SK-N-SH (cell line): ENCODE measurements around the gene ZNF628. TPM values are rescaled to one million over a fixed set of nuclear protein-coding genes. Genes with fewer than 3 reads are reported as not detected.

ENCODE experiments used
- CTCF ChIA-PET: fragments of 300-600, 350-600 bp; formaldehyde crosslinking; extraction: SDS; loops from one replicate; lab custom pipeline; 2021; lab: Yijun Ruan, JAX
- POLR2A ChIA-PET: fragments of 350-600 bp; sonication (Branson Sonifier 250); formaldehyde crosslinking; extraction: SDS; loops from one replicate; lab custom pipeline; 2020; ENCODE audit warnings: antibody characterized with exemption, inconsistent platforms; lab: Yijun Ruan, JAX
- DNase-seq: peaks from one replicate; pipeline ENCODE4 v3.0.0; 2012
- H2AFZ ChIP-seq: fragments of 200-600 bp; sonication (generic); 2 replicates; pipeline ENCODE4 v1.8.1; 2016; ENCODE audit warnings: antibody characterized with exemption, mild to moderate bottlenecking, low read depth
- H3F3A ChIP-seq: fragments of 200-600 bp; sonication (generic); replicated peaks from 2 replicates; pipeline ENCODE3; 2016; ENCODE audit warnings: antibody characterized with exemption, mild to moderate bottlenecking; ENCODE audit not compliant: insufficient read depth
- H3K27ac ChIP-seq, 2 experiments: fragments of 200-500 bp in 1 of 2; fragments of 200-600 bp in 1 of 2; sonication (Bioruptor generic) in 1 of 2; sonication (generic), shearing (Covaris generic) in 1 of 2; 2 replicates each; pipeline versions ENCODE4 v1.5.1 to v1.6.1; 2014 to 2016; ENCODE audit warnings: low read depth in 2 of 2, inconsistent platforms in 1 of 2, low read length in 1 of 2, mild to moderate bottlenecking in 1 of 2, mixed read lengths in 1 of 2
- H3K27me3 ChIP-seq: fragments of 200-600 bp; sonication (generic), shearing (Covaris generic); 2 replicates; pipeline ENCODE4 v1.6.1; 2016; ENCODE audit warnings: mixed run types; ENCODE audit not compliant: insufficient read depth
- H3K36me3 ChIP-seq, 2 experiments: fragments of 200-500 bp in 1 of 2; fragments of 200-600 bp in 1 of 2; sonication (Bioruptor generic) in 1 of 2; sonication (generic) in 1 of 2; replicated peaks in 1 of 2; 2 replicates each; pipeline versions ENCODE3 to v1.5.1; 2014 to 2016; ENCODE audit warnings: low read length in 1 of 2, mild to moderate bottlenecking in 1 of 2; ENCODE audit not compliant: insufficient read depth in 2 of 2, control insufficient read depth in 1 of 2
- H3K4me1 ChIP-seq, 2 experiments: fragments of 200-500 bp in 1 of 2; fragments of 200-600 bp in 1 of 2; sonication (Bioruptor generic) in 1 of 2; sonication (generic), shearing (Covaris generic) in 1 of 2; 2 replicates each; pipeline versions ENCODE4 v1.5.1 to v1.6.1; 2014 to 2016; ENCODE audit warnings: low read depth in 1 of 2, low read length in 1 of 2, mixed run types in 1 of 2; ENCODE audit not compliant: insufficient read depth in 2 of 2, control insufficient read depth in 1 of 2
- H3K4me2 ChIP-seq: fragments of 200-600 bp; sonication (generic), shearing (Covaris generic); 2 replicates; pipeline ENCODE4 v1.6.1; 2017; ENCODE audit warnings: mixed run types
- H3K4me3 ChIP-seq, 2 experiments: fragments of 200-500 bp in 1 of 2; fragments of 200-600 bp in 1 of 2; sonication (Bioruptor generic) in 1 of 2; sonication (generic), shearing (Covaris generic) in 1 of 2; 2 replicates each; pipeline versions ENCODE4 v1.5.1 to v1.8.1; 2014 to 2016; ENCODE audit warnings: low read depth in 2 of 2, inconsistent platforms in 1 of 2, low read length in 1 of 2, mild to moderate bottlenecking in 1 of 2, mixed read lengths in 1 of 2, moderate library complexity in 1 of 2
- H3K79me2 ChIP-seq: fragments of 200-600 bp; sonication (generic); 2 replicates; pipeline ENCODE4 v1.8.1; 2017; ENCODE audit warnings: mild to moderate bottlenecking; ENCODE audit not compliant: insufficient read depth
- H3K9ac ChIP-seq: fragments of 200-600 bp; sonication (generic); 2 replicates; pipeline ENCODE4 v1.6.1; 2017; ENCODE audit warnings: mixed run types
- H3K9me2 ChIP-seq: fragments of 200-600 bp; sonication (generic); 2 replicates; pipeline ENCODE4 v1.6.1; 2017; ENCODE audit warnings: mixed run types
- H3K9me3 ChIP-seq: fragments of 200-600 bp; sonication (generic); 2 replicates; pipeline ENCODE4 v1.6.1; 2017; ENCODE audit warnings: mixed run types, mild to moderate bottlenecking, moderate library complexity
- H4K20me1 ChIP-seq: fragments of 200-600 bp; sonication (generic); 2 replicates; pipeline ENCODE4 v1.6.1; 2017; ENCODE audit warnings: mild to moderate bottlenecking, mixed run types; ENCODE audit not compliant: insufficient read depth
- CTCF ChIP-seq: fragments of 200-600 bp; sonication (generic); IDR thresholded peaks from 2 replicates; pipeline ENCODE4 v1.6.1; 2017; ENCODE audit warnings: antibody characterized with exemption, mild to moderate bottlenecking, moderate library complexity
- FOSL2 ChIP-seq: IDR thresholded peaks from 2 replicates; pipeline ENCODE4 v1.4.0; 2012; ENCODE audit warnings: low read depth, mild to moderate bottlenecking, moderate library complexity, borderline replicate concordance
- FOXJ3 ChIP-seq: sonication (generic); formaldehyde crosslinking; IDR thresholded peaks from 2 replicates; pipeline ENCODE4 v1.5.1; 2020; ENCODE audit warnings: mild to moderate bottlenecking, missing genetic modification reagents
- FOXM1 ChIP-seq: IDR thresholded peaks from 2 replicates; pipeline ENCODE4 v1.4.0; 2012; ENCODE audit warnings: low read depth, mild to moderate bottlenecking
- GATA2 ChIP-seq: sonication (generic); formaldehyde crosslinking; IDR thresholded peaks from 2 replicates; pipeline ENCODE4 v1.5.0; 2020; ENCODE audit warnings: mild to moderate bottlenecking, missing genetic modification reagents
- JUND ChIP-seq: IDR thresholded peaks from 2 replicates; pipeline ENCODE4 v1.4.0; 2012
- MAX ChIP-seq: IDR thresholded peaks from 2 replicates; pipeline ENCODE4 v1.4.0; 2012; ENCODE audit warnings: low read depth
- MEF2A ChIP-seq: IDR thresholded peaks from 2 replicates; pipeline ENCODE4 v1.4.0; 2012; ENCODE audit warnings: low read depth, borderline replicate concordance
- MXI1 ChIP-seq: IDR thresholded peaks from 2 replicates; pipeline ENCODE4 v1.6.1; 2012; ENCODE audit warnings: mild to moderate bottlenecking, low read depth, low read length, improper control_type of control experiment
- NFIC ChIP-seq: IDR thresholded peaks from 2 replicates; pipeline ENCODE4 v1.4.0; 2012; ENCODE audit warnings: borderline replicate concordance
- NRF1 ChIP-seq: IDR thresholded peaks from 2 replicates; pipeline ENCODE4 v1.6.1; 2012; ENCODE audit warnings: low read depth, mild to moderate bottlenecking, low read length
- RFX5 ChIP-seq: IDR thresholded peaks from 2 replicates; pipeline ENCODE4 v1.6.1; 2012; ENCODE audit warnings: mild to moderate bottlenecking, improper control_type of control experiment, low read length
- RXRA ChIP-seq: IDR thresholded peaks from 2 replicates; pipeline ENCODE4 v1.4.0; 2012; ENCODE audit warnings: low read depth, mild to moderate bottlenecking, borderline replicate concordance
- SIN3A ChIP-seq: IDR thresholded peaks from 2 replicates; pipeline ENCODE4 v1.6.1; 2012; ENCODE audit warnings: low read depth, mild to moderate bottlenecking, low read length, moderate library complexity, borderline replicate concordance
- SMC3 ChIP-seq: IDR thresholded peaks from 2 replicates; pipeline ENCODE4 v1.6.1; 2012; ENCODE audit warnings: low read depth, low read length, improper control_type of control experiment
- TCF12 ChIP-seq: IDR thresholded peaks from 2 replicates; pipeline ENCODE4 v1.4.0; 2012
- TEAD4 ChIP-seq: IDR thresholded peaks from 2 replicates; pipeline ENCODE4 v1.4.0; 2012; ENCODE audit warnings: mild to moderate bottlenecking, borderline replicate concordance; ENCODE audit not compliant: insufficient read depth
- YY1 ChIP-seq: IDR thresholded peaks from 2 replicates; pipeline ENCODE4 v1.4.0; 2012; ENCODE audit warnings: low read depth, mild to moderate bottlenecking
- WGBS: methylation state at CpG from one replicate; pipeline ENCODE4 v1.1.6; 2017; ENCODE audit warnings: low lambda C conversion rate; 5-methylcytosine and 5-hydroxymethylcytosine counted together
- polyA plus RNA-seq, 3 experiments: library from polyadenylated mRNA; depleted of rRNA; stranded (reverse); fragments of >200 nt; gene quantifications; 2 replicates each; pipeline ENCODE4 v1.2.3, GENCODE V29; 2012
- TF ChIP-seq, protein P1 (sequence below): IDR thresholded peaks from 2 replicates; pipeline ENCODE4 v1.6.1; 2012; ENCODE audit warnings: mild to moderate bottlenecking, low read depth, low read length, moderate library complexity
- TF ChIP-seq, protein P2 (sequence below): IDR thresholded peaks from 2 replicates; pipeline ENCODE4 v1.4.0; 2012; ENCODE audit warnings: low read depth, borderline replicate concordance
- TF ChIP-seq, protein P3 (sequence below): IDR thresholded peaks from 2 replicates; pipeline ENCODE4; 2012
- TF ChIP-seq, protein P4 (sequence below): IDR thresholded peaks from 2 replicates; pipeline ENCODE4 v1.4.0; 2012; ENCODE audit warnings: low read depth, borderline replicate concordance

The ZNF628 gene
- polyA plus RNA-seq, 1 of the 3 experiments (the other 2 are of a cell fraction) = 1.6 TPM

DNA sequence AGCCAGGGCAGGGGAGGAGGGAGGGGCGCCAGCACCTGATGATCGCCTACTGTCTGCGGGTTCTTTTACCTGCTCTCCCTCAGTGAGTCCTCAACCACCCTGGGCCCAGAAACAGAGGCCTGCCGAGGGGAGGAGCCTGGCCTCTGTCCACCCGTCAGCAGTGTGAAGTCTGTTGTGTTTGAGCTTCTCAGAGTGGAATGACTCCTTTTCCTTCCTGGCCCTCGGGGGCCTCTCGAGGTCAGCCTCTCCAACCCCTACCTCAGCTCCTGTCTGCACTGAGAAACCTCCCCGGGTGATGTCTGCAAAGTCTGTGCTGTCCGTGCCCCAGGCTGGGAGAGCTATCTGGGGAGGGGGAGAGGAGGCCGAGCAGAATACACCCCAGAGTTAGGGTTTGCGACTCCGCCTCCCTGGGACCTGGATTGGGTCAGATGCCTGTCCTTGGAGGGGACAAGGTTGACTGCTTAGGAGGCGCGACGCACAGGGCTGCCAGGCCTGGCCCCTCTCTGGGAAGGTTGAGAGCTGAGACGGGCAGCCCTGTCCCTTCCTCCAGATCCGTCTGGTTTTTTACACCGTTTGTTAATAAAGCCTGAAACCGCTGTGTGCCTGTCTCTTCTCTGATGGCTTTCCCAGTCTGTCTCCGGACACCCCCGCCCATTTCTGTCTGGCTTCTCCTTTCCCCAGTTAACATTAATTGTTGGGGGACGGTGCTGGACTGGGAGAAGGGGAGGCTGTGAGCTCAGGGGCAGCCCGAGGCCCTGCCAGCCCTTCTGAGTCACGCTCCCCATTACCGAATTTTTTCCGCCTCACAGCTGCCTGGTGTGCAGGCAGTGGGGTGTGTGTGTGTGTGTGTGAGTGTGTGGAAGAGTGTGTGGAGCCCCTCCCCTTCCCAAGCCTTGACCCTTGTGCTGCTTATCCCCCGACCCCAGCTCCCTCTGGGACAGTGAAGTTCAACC lies 10.8 kb downstream of the ZNF628 start:
- H3K27me3 ChIP-seq = no peaks in the 10 kb centered on the region
- no peaks in the 10 kb centered on the region for H3K9me2 ChIP-seq
- H3K27ac ChIP-seq = peak overlapping the region; percentile 95 to 97
- CTCF ChIA-PET = interaction anchor here (0.8 to 15.1 kb wide), 13 partner anchors 8 to 346 kb away, joined by 3 to 162 read pairs (median 5); partner anchors contain the start of genes ZNF628 and ZNF865
- 6% methylated on average over 18 of the region's 27 CpGs for WGBS
- peak overlapping the region; percentile 31; the same call in 1 of the 2 replicates for H2AFZ ChIP-seq
- peaks cover 30 to 60% of the 10 kb centered on the region in 2 experiments; a peak in 3 of 4 replicates for H3K4me1 ChIP-seq
- peak overlapping the region; percentile 69 to 80 for H3K4me3 ChIP-seq
- H3K9me3 ChIP-seq = no peaks in the 10 kb centered on the region
- peak overlapping the region; percentile 91 for H3K4me2 ChIP-seq
- H3K79me2 ChIP-seq = peaks cover 14% of the 10 kb centered on the region; the same call in 1 of the 2 replicates
- peaks cover 0 to 5% of the 10 kb centered on the region in 2 experiments for H3K36me3 ChIP-seq
- H3F3A ChIP-seq = peaks cover 35% of the 10 kb centered on the region
- peak; percentile 72 for DNase-seq
- POLR2A ChIA-PET = interaction anchor here (0.5 to 2.0 kb wide), 6 partner anchors 11 to 159 kb away, joined by 3 to 11 read pairs (median 4); partner anchors contain the start of genes UBE2S and ZNF628
- H4K20me1 ChIP-seq = no peaks in the 10 kb centered on the region
- peak overlapping the region; percentile 86 for H3K9ac ChIP-seq
- peak; percentile 35; the same call in 1 of the 2 replicates for TF ChIP-seq RXRA
- TF ChIP-seq NRF1 = no peak
- no peak for TF ChIP-seq FOXJ3 (CRISPR knock-in tag)
- TF ChIP-seq FOSL2 = peak; percentile 80
- no peak for TF ChIP-seq SMC3
- TF ChIP-seq, protein P1, sequence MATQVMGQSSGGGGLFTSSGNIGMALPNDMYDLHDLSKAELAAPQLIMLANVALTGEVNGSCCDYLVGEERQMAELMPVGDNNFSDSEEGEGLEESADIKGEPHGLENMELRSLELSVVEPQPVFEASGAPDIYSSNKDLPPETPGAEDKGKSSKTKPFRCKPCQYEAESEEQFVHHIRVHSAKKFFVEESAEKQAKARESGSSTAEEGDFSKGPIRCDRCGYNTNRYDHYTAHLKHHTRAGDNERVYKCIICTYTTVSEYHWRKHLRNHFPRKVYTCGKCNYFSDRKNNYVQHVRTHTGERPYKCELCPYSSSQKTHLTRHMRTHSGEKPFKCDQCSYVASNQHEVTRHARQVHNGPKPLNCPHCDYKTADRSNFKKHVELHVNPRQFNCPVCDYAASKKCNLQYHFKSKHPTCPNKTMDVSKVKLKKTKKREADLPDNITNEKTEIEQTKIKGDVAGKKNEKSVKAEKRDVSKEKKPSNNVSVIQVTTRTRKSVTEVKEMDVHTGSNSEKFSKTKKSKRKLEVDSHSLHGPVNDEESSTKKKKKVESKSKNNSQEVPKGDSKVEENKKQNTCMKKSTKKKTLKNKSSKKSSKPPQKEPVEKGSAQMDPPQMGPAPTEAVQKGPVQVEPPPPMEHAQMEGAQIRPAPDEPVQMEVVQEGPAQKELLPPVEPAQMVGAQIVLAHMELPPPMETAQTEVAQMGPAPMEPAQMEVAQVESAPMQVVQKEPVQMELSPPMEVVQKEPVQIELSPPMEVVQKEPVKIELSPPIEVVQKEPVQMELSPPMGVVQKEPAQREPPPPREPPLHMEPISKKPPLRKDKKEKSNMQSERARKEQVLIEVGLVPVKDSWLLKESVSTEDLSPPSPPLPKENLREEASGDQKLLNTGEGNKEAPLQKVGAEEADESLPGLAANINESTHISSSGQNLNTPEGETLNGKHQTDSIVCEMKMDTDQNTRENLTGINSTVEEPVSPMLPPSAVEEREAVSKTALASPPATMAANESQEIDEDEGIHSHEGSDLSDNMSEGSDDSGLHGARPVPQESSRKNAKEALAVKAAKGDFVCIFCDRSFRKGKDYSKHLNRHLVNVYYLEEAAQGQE = peak; percentile 41; the same call in 1 of the 2 replicates
- TF ChIP-seq, protein P2, sequence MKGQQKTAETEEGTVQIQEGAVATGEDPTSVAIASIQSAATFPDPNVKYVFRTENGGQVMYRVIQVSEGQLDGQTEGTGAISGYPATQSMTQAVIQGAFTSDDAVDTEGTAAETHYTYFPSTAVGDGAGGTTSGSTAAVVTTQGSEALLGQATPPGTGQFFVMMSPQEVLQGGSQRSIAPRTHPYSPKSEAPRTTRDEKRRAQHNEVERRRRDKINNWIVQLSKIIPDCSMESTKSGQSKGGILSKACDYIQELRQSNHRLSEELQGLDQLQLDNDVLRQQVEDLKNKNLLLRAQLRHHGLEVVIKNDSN = no peak
- no peak for TF ChIP-seq YY1
- TF ChIP-seq FOXM1 = 0 out of 2 replicates have a peak, but pooled peaks have one; percentile 32
- peak; percentile 82 for TF ChIP-seq SIN3A
- peak; percentile 80 for TF ChIP-seq TCF12
- TF ChIP-seq GATA2 = no peak
- no peak for TF ChIP-seq CTCF
- TF ChIP-seq, protein P3, sequence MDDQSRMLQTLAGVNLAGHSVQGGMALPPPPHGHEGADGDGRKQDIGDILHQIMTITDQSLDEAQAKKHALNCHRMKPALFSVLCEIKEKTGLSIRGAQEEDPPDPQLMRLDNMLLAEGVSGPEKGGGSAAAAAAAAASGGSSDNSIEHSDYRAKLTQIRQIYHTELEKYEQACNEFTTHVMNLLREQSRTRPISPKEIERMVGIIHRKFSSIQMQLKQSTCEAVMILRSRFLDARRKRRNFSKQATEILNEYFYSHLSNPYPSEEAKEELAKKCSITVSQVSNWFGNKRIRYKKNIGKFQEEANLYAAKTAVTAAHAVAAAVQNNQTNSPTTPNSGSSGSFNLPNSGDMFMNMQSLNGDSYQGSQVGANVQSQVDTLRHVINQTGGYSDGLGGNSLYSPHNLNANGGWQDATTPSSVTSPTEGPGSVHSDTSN = peak; percentile 67
- TF ChIP-seq, protein P4, sequence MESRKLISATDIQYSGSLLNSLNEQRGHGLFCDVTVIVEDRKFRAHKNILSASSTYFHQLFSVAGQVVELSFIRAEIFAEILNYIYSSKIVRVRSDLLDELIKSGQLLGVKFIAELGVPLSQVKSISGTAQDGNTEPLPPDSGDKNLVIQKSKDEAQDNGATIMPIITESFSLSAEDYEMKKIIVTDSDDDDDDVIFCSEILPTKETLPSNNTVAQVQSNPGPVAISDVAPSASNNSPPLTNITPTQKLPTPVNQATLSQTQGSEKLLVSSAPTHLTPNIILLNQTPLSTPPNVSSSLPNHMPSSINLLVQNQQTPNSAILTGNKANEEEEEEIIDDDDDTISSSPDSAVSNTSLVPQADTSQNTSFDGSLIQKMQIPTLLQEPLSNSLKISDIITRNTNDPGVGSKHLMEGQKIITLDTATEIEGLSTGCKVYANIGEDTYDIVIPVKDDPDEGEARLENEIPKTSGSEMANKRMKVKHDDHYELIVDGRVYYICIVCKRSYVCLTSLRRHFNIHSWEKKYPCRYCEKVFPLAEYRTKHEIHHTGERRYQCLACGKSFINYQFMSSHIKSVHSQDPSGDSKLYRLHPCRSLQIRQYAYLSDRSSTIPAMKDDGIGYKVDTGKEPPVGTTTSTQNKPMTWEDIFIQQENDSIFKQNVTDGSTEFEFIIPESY = no peak
- peak; percentile 65; the same call in 1 of the 2 replicates for TF ChIP-seq TEAD4
- no peak; the same call in 1 of the 2 replicates for TF ChIP-seq MEF2A
- peak; percentile 59; the same call in 1 of the 2 replicates for TF ChIP-seq NFIC
- TF ChIP-seq MAX = peak; percentile 92
- no peak for TF ChIP-seq RFX5
- TF ChIP-seq JUND = peak; percentile 78
- TF ChIP-seq MXI1 = peak; percentile 31; the same call in 1 of the 2 replicates
